GM12892 (cell line): ENCODE results near the gene TCP11L2.

Source experiments
- POLR2A ChIP-seq: IDR thresholded peaks from 2 replicates; pipeline ENCODE4 v1.6.1; 2011; ENCODE audit warnings: low read depth, low read length, control low read depth
- POLR2AphosphoS5 ChIP-seq: IDR thresholded peaks from 2 replicates; pipeline ENCODE4 v1.6.1; 2011; ENCODE audit warnings: low read depth, low read length, control low read depth

GRCh38 chr12:106308611-106309010, 6.1 kb downstream of the TCP11L2 start:
- TF ChIP-seq POLR2AphosphoS5 (no peak), POLR2A (no peak)
